HG02588 (cell line): ENCODE measurements around the gene PIP5K1A.
"Not testable (repeated sequence)": the region's sequence is repeated elsewhere in the genome, so short reads cannot be mapped to it uniquely, and the experiment has no call there.

Source experiments
- ATAC-seq: cut with Tn5 transposase; IDR thresholded peaks from one replicate; pipeline ENCODE4 v1.9.1; 2021; ENCODE audit warnings: mild to moderate bottlenecking, moderate library complexity; ENCODE audit not compliant: unreplicated experiment

PIP5K1A gene

GRCh38 chr1:151251656-151252470 is 53.5 kb downstream of the PIP5K1A start:
- ATAC-seq: no peak

- ATAC-seq: peak; percentile 88
Observed at GRCh38 chr1:151254217-151255213, 56.2 kb downstream of the PIP5K1A start, which contains the start of gene PSMD4. PSMD4 (plus strand) TSS chr1:151254734; CDS start chr1:151254783, 49 bp downstream.

- no peak for ATAC-seq
Observed at GRCh38 chr1:151255381-151255780, 57.0 kb downstream of the PIP5K1A start.

- no peak for ATAC-seq
Observed at GRCh38 chr1:151259351-151259750, 61.0 kb downstream of the PIP5K1A start.

DNA sequence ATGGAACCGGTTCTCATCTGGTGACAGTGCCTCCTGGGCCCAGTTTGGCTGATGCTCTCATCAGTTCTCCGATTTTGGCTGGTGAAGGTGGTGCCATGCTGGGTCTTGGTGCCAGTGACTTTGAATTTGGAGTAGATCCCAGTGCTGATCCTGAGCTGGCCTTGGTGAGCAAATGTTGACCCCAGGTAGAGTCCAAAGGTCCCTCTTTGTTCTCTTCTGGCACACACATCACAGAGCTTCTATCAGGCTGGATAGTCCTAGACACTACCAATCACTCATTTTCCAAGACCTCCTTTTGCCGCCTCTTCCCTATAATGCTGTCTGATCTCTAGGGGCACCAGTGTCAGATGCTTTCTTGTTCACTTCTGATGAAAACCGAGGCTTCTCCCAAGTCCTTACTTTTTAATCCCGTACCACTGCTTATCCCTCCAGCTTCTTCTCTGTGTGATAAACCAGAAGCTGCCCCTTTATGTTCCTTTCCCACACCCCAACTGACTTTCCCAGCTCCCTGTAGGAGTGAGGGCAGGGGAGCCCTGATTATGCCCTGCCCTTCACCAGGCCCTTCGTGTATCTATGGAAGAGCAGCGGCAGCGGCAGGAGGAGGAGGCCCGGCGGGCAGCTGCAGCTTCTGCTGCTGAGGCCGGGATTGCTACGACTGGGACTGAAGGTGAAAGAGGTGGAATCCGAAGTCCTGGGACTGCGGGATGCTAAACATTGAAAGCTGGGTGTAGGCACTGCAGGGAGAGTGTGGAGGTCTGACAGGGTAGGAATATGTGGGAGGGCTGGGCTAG is 67.3 kb downstream of the PIP5K1A start:
- ATAC-seq: no peak

DNA sequence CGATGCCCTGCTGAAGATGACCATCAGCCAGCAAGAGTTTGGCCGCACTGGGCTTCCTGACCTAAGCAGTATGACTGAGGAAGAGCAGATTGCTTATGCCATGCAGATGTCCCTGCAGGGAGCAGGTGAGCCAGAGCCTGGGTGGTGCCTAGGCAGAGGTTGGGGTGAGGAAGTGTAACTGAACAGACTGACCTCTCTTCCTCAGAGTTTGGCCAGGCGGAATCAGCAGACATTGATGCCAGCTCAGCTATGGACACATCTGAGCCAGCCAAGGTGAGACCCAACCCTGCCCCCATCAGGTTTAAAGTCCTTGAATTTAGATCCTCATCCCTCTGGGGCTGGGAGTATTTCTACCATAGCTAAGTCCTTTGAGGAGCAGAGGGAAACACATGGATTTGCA is 68.0 kb downstream of the PIP5K1A start:
- no peak for ATAC-seq

- no peak for ATAC-seq
Observed at GRCh38 chr1:151266821-151267220, 68.5 kb downstream of the PIP5K1A start.

- no peak for ATAC-seq
Observed at GRCh38 chr1:151267760-151268159, 69.4 kb downstream of the PIP5K1A start.

DNA sequence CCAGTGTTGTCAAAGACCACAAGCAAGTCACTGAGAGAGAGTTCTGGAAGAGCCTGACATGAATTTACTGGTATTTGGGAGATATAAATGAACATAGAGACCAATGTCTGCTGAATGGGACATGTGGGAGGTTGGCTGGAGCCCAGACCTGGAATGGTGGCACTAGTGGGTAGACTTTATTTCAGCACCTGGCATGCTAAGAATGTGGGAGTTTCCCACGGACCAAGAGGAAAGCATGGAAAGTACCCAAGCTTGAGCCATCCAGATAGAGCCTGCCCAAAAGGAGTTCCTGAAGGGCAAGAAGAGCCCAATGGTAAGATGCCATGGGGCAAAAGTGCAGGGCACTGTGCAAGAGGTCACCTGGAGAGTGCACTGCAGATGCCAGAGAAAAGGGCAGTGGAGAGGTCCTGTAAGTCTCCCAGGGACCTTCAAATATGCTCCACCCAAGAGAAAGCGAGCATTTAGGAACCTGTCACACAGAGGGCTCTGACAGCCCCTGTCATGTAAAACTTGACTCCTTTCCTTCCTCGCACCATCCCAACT is 75.6 kb downstream of the PIP5K1A start:
- no peak for ATAC-seq

GRCh38 chr1:151275341-151275740 is 77.0 kb downstream of the PIP5K1A start:
- not testable (repeated sequence) for ATAC-seq

DNA sequence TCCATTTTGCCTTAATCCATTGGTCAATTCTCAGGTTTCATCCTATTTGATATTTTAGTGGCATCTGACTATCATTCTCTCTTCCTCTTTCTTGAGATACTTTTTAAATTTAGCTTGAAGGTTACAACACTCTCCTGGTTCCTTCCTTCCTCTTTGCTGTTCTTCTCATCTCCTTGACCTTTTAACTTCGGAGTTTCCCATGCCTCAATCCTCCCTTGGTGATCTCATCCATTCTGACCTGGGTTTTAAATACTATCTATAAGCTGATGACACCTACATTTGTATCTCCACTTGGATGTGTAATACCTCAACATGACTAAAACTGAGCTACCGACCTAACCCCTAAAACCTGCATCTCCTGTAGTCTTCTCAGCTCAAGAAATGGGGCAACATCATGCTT is 78.9 kb downstream of the PIP5K1A start:
- ATAC-seq: no peak

DNA sequence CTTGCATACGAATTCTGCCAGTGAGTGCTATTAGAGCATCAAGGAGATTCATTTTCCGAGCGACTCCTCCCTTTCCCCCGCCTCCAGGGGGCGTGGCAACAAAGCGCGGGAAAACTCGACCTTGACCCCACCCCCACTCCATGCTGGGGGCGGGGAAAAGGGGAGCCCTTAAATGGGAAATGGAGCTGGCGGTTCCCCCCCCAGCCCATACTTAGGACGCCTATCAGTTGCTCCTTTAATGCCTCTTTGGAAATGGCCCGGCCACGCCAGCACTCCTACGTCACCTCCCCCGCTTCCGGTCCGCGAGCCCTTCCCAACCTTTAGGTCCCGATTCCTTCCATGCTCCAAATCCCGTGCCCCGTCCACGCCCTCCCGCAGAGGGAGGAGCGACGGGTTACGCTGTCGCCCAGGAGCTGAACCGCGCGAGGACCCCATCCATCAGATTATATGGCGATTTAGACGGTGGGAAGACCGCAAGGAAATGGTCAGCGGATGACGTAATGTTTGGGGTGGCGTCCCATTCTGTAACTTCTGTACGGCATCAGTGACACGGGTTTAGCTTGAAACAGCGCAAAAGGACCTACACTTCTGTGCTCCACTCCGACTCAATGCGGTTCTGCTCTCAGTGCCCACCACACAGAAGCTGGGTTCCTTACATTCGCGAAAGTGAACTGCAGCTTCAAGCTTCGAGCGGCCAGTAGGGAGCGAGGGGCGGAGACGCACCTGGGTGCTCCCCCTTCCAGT is 83.0 kb downstream of the PIP5K1A start:
- peak; percentile 30 for ATAC-seq

GRCh38 chr1:151281969-151282882 is 83.9 kb downstream of the PIP5K1A start, which contains the start of gene ZNF687:
ZNF687 (plus strand) TSS chr1:151282299; CDS start chr1:151286292, 3,993 bp downstream.
- peak; percentile 82 for ATAC-seq

DNA sequence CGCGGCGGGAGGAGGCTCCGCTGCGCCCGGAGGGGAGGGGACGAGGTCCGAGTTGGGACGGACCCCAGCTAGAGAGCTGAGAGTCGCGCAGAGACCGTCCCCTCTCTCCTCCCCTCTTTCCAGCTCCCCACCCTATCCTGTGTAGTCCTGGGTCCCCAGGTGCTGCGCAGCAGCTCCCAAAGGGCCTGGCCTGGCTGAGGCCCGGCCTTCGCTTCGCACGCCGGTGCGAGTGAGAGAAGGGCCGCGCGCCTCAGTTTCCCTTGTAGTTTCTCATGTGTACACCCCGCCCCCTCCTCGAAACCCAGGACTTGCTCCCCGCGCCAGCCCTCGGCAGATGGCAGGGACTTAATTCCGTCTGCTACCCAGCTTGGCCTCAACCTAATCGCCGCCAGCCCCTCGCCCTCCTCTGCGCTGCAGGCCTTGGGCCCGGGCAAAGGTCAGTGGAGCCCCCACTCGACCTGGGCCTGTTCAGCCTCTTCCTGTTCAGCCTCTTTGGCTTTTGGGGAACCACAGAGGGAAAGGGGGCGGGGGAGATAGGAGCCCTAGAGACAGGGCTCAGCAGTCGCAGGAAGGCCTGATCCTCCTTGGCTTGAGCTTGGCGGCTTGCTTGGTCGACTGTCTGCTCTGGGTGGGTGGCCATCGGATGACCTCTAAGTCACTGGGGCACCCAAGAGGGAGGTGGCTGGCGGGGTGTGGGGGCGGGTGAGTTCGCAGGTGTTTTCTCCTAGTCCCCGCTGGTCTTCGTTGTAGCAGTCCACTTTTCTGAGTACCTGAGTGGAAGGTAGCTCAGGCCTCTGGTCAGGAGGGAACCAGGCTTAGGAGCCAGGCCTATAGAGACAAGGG is 84.8 kb downstream of the PIP5K1A start:
- ATAC-seq: no peak

DNA sequence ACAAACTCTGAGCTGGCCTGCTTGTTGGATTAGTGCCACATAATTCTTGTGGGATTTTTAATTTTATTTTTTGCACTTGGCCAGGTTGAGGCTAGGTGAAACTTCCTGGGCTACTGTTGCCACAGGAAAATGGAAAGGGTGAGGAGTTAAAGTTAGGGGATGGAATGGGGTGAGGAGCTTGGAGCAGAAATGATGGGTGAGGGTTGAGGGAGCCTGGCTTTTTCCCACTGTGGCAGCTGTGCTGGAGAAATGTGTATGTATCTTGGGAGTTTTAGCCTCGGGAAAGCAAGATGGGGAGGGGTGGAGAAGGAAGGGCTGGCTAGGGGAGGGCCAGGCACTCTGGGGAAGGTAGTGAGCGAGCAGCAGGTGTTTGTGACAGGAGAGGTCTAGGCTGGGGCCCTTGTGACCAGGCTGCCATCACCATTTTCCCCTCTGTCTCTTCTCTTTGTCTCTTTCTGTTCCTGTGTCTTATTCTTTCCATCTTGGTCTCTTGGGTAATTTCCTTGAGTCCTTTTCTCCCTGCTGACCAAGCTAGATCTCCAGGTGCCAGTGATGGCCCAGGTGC is 85.7 kb downstream of the PIP5K1A start:
- no peak for ATAC-seq

DNA sequence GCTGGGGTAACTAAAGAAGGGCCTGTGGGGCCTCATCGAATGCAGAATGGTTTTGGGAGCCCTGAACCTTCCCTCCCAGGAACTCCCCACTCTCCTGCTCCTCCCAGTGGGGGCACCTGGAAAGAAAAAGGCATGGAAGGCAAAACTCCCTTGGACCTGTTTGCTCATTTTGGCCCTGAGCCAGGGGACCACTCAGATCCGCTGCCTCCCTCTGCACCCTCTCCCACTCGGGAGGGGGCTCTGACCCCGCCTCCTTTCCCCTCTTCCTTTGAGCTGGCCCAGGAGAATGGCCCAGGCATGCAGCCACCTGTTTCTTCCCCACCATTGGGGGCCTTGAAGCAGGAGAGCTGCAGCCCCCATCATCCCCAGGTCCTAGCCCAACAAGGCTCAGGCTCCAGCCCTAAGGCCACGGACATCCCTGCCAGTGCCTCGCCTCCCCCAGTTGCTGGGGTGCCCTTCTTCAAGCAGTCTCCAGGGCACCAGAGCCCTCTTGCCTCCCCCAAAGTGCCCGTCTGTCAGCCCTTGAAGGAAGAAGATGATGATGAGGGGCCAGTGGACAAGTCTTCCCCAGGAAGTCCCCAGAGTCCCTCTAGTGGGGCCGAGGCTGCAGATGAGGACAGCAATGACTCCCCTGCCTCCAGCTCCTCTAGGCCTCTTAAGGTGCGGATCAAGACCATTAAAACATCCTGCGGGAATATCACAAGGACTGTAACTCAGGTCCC is 88.4 kb downstream of the PIP5K1A start:
- ATAC-seq: no peak

DNA sequence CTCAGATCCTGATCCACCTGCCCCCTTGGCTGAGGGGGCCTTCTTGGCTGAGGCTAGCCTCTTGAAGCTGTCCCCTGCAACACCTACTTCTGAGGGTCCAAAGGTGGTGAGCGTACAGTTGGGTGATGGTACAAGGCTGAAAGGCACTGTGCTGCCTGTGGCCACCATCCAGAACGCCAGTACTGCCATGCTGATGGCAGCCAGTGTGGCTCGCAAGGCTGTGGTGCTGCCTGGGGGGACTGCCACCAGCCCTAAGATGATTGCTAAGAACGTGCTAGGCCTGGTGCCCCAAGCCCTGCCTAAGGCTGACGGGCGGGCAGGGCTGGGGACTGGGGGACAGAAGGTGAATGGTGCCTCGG is 89.0 kb downstream of the PIP5K1A start:
- ATAC-seq: no peak
